GM18951 (cell line): ENCODE results near the gene NUDT7.

ENCODE experiments used
- POLR2A ChIP-seq: IDR thresholded peaks from 4 replicates; pipeline ENCODE4 v1.6.1; 2011; ENCODE audit warnings: mild to moderate bottlenecking; ENCODE audit not compliant: insufficient read length, insufficient read depth; ENCODE audit errors: extremely low read depth
- in situ Hi-C: fragments of 300-500 bp; cut with MboI; formaldehyde crosslinking; loops from one replicate; pipeline ENCODE4 v1.12.0; 2022; ENCODE audit warnings: low sequenced_read_pairs, mixed read lengths, inconsistent platforms; ENCODE audit not compliant: unreplicated experiment

Gene NUDT7

DNA sequence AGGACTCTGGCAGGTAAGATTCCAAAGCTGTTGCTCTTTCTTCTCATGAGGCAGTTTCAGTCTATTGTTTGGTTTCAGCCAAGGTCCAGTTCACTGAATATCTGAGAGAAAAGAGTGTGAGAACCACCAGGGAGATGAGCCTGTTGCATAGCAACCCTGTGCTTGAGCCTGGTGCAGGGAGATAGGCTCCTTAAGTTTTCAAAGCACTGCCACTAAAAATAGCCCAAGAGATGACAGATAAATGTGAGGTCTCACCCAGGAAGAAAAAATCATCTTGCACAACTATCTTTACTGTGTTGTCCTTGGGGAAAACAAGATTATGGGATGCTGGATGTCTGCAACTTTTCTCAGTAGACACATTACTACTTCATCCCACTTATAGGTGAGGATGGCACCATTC lies 26.2 kb upstream of the NUDT7 start:
- in situ Hi-C loops = no loop called here
- TF ChIP-seq POLR2A = no peak

GRCh38 chr16:77700846-77701245 lies 21.5 kb upstream of the NUDT7 start:
- TF ChIP-seq POLR2A = no peak
- in situ Hi-C loops = no loop called here

DNA sequence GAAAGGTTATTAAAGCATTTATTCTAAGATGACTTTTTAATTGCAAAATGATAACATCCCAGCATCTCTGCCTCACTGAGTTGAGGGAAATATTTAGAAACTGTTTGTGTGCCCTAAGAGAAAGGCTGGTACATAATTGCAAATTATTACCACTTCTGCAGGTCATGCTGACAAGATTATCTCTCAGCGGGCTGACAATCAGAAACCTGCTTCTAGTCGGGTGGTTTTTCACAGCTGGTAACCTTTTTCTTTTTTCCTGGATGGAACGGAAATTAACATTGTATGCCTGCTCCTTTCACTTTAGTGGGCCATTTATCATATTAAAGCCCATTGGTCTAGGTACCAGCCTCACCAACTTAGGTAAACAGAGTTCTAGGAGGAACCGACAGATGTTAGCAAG lies 17.0 kb upstream of the NUDT7 start:
- TF ChIP-seq POLR2A = no peak
- in situ Hi-C loops = no loop called here

GRCh38 chr16:77711179-77711578 lies 11.1 kb upstream of the NUDT7 start:
- in situ Hi-C loops = no loop called here
- no peak for TF ChIP-seq POLR2A

DNA sequence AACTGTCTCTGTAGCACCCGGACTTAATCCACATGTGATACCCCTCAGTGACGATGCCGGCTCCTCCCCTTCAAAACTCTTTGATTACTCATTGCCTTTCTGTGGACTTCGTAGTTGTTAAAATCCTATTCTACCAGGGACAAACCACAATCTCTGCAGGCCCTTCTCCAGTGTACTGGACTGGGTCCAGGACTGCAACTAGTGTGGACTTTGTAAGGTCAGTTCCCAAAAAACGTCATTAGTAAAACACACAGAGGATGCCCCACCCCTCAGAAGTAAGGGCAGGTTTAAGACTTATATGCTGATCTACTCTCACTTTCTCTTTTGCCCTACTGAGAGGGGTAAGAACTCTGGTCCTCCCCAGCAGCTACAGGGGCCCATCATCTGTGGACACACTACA lies 10.5 kb upstream of the NUDT7 start:
- in situ Hi-C loops = no loop called here
- no peak for TF ChIP-seq POLR2A

GRCh38 chr16:77715145-77715544 lies 7.2 kb upstream of the NUDT7 start:
- TF ChIP-seq POLR2A = no peak
- in situ Hi-C loops = no loop called here

GRCh38 chr16:77721752-77722308 lies 484 bp upstream of the NUDT7 start:
- in situ Hi-C loops = no loop called here
- TF ChIP-seq POLR2A = no peak

GRCh38 chr16:77723108-77723514 lies 797 bp downstream of the NUDT7 start:
- no peak for TF ChIP-seq POLR2A
- in situ Hi-C loops = no loop called here

DNA sequence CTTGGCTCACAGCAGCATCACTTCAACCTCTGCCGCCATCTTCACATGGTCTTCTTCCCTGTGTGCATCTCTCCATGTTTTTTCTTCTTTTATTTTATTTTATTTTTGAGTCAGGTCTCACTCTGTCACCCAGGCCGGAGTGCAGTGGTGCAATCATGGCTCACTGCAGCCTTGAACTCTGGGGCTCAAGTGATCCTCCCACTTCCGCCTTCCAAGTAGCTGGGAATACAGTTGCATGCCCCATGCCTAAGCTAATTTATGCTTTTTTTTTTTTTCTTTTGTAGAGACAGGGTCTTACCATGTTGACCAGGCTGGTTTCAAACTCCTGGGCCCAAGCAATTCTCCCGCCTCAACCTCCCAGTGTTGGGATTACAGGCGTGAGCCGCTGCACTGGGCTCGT lies 1.9 kb downstream of the NUDT7 start:
- in situ Hi-C loops = no loop called here
- TF ChIP-seq POLR2A = no peak

GRCh38 chr16:77729951-77730350 lies 7.6 kb downstream of the NUDT7 start:
- TF ChIP-seq POLR2A = no peak
- in situ Hi-C loops = no loop called here

GRCh38 chr16:77732241-77732946 lies 10.1 kb downstream of the NUDT7 start:
- in situ Hi-C loops = no loop called here
- no peak for TF ChIP-seq POLR2A

GRCh38 chr16:77736879-77737278 lies 14.6 kb downstream of the NUDT7 start:
- in situ Hi-C loops = no loop called here
- TF ChIP-seq POLR2A = no peak

- in situ Hi-C loops = no loop called here
- TF ChIP-seq POLR2A = no peak
These were observed 16.6 kb downstream of the NUDT7 start for GRCh38 chr16:77738706-77739558.

- in situ Hi-C loops = no loop called here
- TF ChIP-seq POLR2A = no peak
These were observed 17.2 kb downstream of the NUDT7 start for GRCh38 chr16:77739559-77739892.
